HPDE6-E6E7 (cell line): Measurements from ENCODE around the gene PHOX2B.
"Not testable (repeated sequence)": the region's sequence is repeated elsewhere in the genome, so short reads cannot be mapped to it uniquely, and the experiment has no call there.

Experiments used
- DNase-seq: peaks from one replicate; pipeline ENCODE4 v3.0.0; 2011; ENCODE audit warnings: missing footprints; ENCODE audit errors: extremely low spot score

PHOX2B gene

GRCh38 chr4:41748074-41748570, 403 bp downstream of the PHOX2B start:
- DNase-seq = no peak

- no peak for DNase-seq
Observed at GRCh38 chr4:41747230-41748055, 1.1 kb downstream of the PHOX2B start.

GRCh38 chr4:41746440-41747229, 1.9 kb downstream of the PHOX2B start:
- DNase-seq = no peak

- no peak for DNase-seq
Observed at GRCh38 chr4:41746025-41746439, 2.5 kb downstream of the PHOX2B start.

GRCh38 chr4:41745292-41746024, 3.1 kb downstream of the PHOX2B start:
- no peak for DNase-seq

- no peak for DNase-seq
Observed at GRCh38 chr4:41744572-41745291, 3.8 kb downstream of the PHOX2B start.

GRCh38 chr4:41741354-41741753, 7.2 kb downstream of the PHOX2B start:
- no peak for DNase-seq

- not testable (repeated sequence) for DNase-seq
Observed at GRCh38 chr4:41737491-41737890, 11.0 kb downstream of the PHOX2B start.

- DNase-seq = no peak
Observed at GRCh38 chr4:41734371-41734770, 14.2 kb downstream of the PHOX2B start.

- no peak for DNase-seq
Observed at GRCh38 chr4:41731569-41732126, 16.9 kb downstream of the PHOX2B start.

- DNase-seq = no peak
Observed at GRCh38 chr4:41728573-41728913, 20.0 kb downstream of the PHOX2B start.

GRCh38 chr4:41727861-41728572, 20.5 kb downstream of the PHOX2B start:
- DNase-seq = no peak

- no peak for DNase-seq
Observed at GRCh38 chr4:41725254-41725653, 23.3 kb downstream of the PHOX2B start.

GRCh38 chr4:41723286-41723685, 25.2 kb downstream of the PHOX2B start:
- no peak for DNase-seq

GRCh38 chr4:41722181-41722580, 26.3 kb downstream of the PHOX2B start:
- no peak for DNase-seq

GRCh38 chr4:41719417-41719816, 29.1 kb downstream of the PHOX2B start:
- no peak for DNase-seq

GRCh38 chr4:41718907-41719306, 29.6 kb downstream of the PHOX2B start:
- DNase-seq = no peak

GRCh38 chr4:41715155-41715554, 33.4 kb downstream of the PHOX2B start:
- no peak for DNase-seq

GRCh38 chr4:41714364-41715000, 34.0 kb downstream of the PHOX2B start:
- no peak for DNase-seq

- DNase-seq = no peak
Observed at GRCh38 chr4:41713768-41714167, 34.8 kb downstream of the PHOX2B start.
